ENCODE measurements around the gene ECI1.

The ECI1 gene, protein sequence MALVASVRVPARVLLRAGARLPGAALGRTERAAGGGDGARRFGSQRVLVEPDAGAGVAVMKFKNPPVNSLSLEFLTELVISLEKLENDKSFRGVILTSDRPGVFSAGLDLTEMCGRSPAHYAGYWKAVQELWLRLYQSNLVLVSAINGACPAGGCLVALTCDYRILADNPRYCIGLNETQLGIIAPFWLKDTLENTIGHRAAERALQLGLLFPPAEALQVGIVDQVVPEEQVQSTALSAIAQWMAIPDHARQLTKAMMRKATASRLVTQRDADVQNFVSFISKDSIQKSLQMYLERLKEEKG

DNA sequence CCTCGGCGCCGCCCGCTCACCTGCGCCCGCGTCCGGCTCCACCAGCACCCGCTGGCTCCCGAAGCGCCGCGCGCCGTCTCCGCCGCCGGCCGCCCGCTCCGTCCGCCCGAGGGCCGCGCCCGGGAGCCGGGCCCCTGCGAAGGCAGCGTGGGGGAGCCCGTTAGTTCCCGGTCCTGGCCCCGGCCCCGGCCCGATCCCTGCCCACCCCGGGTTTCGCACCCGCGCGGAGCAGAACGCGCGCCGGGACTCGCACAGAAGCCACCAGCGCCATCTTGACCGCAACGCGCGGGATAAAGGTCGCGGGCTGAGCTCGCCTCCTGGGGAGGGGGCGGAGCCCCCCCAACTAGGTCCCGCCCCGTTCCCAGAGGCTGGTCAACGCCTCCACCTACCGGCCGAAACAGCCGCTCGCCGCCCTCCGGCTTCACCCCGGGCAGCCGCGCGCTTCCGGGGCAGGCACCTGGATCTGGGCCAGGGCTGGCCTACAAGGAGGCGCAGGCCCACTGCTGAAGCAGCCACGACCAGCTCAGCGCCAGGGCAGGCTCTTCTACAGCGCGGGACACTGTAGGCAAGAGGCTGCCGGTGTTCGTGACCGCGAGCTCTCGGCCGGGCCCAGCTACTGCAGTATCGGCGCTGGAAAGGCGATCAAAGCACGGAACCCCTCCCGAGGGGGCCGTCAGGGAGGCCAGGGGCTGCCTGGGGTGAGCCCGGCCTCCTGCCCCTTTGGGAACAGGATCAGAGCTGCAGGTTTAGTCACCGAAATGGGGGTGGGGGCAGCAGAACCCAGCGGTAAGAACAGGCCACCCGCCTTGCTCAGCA lies at the start of gene ECI1:
ECI1 (minus strand) TSS at position 292 of the 816 bp plus-strand sequence; CDS start at position 271, 21 bp downstream.
- peak; percentile 98 for DNase-seq

DNA sequence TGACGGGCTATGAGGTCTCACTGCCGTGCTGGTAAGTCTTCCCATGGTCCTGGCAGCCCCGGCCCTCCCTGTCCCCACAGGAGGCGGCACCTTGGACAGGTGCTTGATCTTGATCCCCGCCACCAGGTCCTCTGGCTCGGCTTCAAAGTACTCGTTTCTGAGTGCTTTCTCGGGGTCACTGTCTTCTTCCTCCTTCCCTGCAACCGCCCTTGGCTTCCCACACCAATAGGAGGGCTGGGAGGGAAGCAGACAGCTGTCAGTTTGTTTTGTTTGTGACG lies 48.5 kb upstream of the ECI1 start:
- no peak for DNase-seq

DNA sequence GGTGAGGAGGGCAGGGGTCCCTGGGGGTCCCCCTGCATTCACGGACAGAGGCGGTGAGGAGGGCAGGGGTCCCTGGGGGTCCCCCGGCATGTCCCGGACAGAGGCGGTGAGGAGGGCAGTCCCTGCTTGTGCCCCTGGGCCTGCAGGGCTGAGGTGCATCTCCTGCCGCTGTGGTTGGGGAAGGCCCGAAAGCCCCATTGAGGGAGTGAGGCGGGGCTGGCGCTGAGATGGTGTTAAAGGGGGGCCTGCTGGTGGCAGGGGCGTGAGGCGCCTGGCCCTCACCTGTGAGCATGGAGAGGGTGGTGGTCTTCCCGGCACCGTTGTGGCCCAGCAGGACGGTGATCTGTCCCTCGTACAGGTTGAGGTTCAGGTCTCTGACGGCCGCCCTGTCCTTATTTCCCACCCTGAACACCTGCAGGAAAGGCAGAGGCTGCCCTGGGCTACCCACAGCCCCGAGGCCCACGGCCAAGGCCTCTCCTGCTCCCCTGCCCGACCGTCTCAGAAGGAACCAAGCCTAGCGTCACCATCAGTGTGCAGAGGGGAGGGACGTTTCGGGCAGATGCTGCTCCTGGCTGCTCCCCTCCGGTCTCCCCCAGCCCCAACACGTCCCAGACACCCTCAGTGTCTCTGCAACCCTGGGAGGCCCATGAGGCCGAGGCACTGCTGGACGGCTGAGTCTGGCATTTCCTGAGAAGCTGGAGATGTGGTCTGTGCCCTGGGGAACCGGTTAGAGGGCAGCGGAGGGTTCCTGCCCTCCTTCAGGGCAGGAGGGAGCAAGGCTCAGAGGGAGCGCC lies 47.9 kb upstream of the ECI1 start:
- no peak for DNase-seq

DNA sequence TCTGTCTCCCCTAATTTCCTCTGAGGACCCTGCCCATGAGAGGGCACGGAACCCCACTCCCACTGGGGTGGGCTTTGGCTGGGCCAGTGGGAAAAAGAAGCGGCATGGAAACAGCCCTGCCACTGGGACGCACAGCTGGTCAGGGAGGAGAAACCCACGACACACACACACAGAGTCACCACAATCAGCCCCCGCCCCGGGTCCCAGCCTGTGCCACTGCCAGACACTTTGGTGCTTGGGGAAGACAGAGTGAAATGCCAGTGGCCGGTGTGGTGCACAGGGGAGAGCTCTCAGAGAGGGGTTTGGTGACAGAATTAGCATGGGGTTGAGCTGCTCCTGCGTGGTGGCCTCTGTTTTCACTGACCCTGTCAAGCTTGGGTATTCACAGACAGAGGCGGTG lies 47.2 kb upstream of the ECI1 start:
- DNase-seq, result peak; percentile 50

DNA sequence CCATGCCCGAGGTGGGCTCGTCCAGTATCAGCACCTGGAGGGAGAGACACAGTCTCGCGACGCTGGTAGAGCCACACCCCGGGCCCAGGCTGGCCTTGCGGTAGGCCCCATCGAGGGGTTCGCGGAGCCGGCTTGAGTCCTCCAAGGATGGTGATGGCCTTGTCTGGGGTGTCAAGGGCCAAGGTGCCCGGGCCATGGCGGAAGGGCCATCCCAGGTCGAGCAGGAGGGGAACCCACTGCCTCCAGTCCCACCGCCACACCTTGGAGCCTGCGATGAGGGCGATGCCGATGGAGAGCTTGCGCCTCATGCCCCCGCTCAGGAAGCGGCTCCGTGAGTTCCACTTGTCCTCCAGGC lies 46.1 kb upstream of the ECI1 start:
- DNase-seq, result peak; percentile 47

DNA sequence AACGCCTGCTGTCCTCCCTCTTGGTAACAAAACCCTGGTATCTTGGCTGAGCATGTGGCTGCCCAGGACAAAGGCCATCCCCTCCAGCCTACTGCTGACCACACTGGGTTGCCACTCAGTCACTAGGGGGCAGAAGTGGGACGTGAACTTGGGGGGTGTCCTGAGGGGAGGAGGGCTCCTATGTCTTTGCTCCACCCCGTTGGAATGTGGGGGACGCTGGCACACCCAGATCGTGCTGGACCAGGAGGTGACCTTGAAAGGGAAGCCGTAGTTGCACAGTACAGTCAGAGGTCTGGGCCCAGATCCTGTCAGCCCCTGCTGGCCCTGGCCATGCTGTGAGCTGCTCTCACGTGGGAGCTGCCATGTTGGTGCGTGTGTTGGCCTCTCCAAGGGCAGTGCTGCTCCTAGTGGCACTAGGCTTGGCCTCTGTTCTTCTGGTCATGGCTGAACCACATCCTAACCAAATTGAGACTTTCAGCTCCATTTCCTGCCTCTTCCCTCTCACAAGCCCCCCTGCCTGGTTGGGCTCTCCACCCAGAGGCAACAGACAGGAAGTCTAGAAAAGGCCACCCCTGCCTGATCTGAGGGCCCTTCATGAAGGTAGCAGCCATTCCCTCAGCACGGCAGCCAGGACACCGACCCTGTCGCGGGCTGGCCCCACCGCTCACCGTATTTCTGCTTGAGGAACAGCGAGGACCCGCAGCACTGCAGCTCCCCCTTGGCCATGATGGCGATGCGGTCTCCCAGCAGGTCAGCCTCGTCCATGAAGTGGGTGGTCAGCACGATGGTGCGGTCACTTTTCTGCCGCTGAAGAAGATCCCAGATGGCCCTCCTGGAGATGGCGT lies 45.5 kb upstream of the ECI1 start:
- peak; percentile 49 for DNase-seq

DNA sequence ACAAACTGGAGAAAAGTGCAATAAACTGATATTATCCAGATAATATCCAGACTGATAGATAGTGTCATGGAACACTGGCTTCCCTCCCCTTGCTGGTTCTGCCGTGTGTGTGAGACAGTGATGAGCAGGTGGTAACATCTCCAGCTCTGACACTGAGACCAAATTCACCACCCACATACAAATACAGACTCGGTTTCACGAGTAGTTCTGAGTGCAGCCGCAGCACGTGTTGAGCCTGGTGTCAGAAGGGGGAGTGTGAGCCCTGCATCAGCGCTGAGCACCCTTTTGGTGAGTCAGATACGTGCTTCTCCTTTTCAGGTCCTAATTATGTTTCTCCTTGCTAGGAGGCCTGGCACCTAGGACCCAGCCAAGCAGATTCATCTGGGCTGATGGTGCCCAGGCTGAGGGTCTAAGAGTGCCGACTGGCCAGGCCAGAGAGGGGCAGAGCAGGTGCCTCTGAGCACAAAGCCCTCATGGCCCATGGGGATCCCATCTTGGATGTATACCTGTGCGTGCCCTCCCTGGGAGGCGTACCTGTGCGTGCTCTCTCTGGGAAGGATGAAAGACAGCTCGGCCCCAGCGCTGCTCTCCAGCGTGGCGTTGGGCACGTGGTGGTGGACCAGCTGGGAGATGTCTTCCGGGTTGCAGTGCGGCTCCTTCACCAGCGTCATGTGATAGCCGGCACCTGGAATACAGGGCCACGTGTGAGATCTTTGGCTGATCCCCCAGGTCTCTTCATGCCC lies 43.8 kb upstream of the ECI1 start:
- DNase-seq, result no peak

DNA sequence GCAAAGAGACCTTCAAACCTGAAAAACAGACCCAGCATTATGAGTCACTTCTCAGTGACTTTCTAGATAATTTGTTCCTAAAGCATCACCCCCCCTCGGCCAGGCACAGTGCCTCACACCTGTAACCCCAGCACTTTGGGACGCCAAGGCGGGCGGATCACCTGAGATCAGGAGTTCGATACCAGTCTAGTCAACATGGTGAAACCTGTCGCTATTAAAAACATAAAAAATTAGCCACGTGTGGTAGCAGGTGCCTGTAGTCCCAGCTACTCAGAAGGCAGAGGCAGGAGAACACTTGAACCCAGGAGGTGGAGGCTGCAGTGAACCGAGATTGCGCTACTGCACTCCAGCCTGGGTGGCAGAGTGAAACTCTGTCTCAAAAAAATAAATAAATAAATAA lies 40.8 kb upstream of the ECI1 start:
- DNase-seq, result no peak

DNA sequence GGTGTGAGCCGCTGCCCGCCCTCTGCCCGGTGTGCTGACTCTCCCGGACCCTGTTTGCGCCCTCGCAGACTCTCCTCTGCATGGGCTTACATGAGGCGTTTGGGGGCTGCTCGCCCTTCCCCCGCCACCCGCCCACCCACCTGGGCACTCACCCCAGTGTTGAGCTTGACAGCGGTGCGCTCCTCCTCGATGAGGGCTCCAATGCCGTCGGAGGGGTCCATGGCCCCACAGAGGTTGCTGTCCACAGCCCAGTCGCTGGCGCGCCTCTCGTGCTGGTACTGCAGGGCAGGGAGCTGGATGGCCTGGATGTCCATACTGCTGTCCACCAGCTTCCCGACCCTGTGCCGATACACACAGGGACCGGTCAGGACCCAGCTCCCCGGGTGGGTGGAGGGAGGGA lies 37.9 kb upstream of the ECI1 start:
- DNase-seq, result no peak

DNA sequence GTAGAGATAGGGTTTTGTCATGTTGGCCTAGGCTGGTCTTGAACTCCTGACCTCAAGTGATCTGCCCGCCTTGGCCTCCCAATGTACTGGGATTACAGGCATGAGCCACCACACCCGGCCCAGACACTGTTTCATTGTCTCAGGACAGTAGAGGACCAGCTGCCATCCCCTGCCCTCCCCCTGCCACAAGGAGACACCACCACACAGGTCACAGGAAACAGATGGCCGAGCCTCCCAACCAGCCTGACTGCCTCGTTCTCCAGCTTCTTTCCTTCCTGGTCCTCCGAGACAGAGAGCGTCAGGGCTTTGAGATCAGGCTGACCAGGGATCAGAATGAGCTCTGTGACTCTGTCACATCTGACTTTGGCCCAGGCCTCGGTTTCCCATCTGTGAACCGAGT lies 37.3 kb upstream of the ECI1 start:
- no peak for DNase-seq

DNA sequence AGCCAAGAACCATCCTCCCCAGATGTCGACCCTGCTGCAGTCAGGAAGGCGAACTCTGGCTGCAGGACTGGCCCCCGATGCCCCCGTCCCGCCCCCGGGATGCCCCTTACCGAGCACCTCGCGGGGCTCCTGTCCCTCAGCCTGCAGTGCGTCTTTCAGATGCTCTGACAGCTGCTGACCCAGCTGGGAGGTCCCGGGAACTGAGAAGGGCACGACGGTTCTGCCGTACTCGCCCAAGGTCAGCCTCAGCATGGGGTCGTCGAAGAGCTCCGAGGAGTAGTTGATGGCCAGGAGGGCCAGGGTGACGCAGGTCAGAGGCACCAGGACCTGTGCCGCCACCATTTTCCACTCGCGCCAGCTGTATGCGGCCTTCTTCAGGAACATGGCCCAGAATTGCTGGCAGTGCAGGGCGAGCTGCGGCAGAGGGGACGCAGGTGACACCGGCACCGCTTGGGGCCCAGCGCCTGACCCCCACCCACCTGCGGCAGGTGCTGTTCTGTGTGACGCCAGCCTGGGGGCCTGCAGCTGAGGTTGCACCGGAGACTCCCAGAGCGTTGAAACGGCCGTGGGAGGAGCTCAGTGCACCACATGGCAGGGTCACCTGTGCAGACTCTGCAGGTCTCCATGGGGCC lies 36.6 kb upstream of the ECI1 start:
- DNase-seq, result peak; percentile 45

DNA sequence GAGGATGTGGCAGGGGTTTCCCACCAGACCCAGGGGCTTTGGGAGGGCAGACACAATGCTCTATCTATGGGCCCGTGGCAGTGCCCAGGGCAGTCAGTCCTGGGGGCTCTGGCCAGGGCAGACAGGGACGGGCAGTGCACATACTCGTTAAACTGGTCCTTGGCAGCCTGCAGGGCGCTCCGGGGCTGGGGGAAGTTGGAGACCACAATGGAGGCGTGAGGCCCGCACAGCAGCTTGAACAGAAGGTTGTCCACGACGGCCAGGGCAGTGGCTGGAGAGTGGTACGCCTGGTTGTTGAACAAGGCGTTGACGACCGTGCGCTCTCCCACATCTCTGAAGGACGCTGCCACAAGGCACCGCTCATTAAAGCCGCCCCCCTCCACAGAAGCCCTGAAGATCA lies 35.2 kb upstream of the ECI1 start:
- DNase-seq, result no peak

DNA sequence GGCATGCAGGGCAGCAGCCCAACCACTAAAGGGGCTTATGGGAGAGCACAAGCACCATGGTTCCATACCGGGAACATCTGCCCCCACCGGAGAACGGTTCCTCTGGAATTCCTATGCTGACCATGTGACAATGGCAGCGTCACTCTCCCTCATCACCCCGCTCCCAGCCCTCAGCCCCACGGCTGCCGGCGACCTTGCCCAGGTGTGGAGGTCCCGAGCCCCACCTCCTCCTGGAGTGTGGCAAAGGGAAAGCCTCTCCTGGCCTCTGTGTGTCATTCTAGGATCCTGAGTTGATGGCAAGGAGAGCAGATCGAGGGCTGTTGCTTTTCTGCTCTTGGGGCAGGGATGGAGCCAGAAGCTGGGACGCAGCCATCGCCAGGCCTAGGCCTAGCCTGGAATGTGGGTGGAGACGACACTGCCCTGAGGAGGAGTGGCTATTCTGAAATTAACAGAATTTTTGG lies 34.4 kb upstream of the ECI1 start:
- DNase-seq, result no peak

DNA sequence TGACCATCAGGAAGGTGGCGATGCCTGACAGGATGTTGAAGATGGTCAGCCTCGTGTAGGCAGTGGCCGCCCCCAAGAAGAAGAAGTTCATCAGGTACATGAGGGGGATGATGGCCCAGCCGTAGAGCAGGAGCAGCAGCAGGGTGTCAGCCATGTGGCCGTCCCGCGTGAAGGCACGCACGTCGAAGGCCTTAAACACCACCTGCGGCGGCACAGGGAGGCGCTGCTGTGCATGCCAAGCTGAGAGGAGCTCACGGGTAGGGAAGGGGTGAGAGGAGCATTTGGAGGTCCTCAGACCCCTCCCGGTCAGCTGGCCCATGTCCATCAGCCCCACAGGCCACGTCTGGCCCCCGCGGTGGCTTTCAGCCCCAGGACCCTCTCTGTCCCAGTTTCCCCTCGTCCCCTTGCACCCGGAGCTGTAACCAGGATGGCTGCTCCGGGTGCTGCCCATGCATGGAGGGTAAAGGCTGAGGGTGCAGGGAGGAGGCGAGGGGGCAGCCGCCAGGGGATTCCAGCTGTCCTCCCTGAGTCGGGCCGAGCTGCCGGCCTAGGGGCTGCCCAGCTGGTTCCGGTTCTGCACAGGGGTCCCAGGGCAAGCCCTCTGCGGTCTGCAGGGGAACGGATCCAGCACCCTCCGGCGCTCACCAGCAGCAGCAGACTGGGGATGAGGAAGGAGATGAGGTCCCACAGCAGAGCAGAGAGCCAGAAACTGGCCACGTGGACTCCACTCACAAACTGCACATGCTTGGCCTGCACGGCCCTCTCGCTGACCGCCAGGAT lies 33.6 kb upstream of the ECI1 start:
- DNase-seq, result no peak

DNA sequence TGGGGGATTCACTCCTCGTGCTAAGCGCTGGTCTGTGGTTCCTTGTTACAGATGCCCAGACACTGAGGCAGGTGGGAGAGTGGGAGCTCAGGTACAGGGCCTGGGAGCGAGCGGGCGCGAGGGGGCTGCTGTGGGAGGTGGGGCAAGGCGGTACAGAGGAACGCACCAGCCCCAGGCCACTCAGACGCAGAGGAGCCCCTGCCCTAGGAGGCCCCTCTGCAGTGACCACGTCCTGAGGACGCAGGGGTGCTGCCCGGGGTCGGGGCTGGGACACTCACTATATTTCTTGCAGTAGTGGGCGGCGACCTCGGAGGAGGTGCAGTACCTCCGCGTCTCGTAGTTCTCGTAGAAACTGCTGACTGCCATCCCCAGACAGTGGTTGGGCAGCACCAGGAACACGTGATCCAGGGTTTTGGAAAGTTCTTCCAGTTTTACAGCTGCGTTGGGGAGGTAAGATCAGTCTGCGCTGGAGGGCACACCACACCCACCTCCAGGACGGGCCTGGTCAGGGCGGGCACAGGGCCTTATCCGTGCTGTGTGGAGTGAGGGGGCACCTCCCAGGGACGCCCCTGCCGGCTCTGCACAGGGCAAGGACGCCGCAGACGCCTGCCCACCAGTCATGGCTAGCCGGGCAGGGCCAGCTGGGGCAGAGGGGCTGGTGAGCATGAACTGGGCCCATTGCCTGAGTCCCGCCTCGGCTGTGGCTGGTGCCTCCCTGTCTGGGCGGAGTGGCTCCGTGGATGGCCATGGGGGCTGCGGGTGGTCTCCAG lies 32.8 kb upstream of the ECI1 start:
- DNase-seq, result no peak

DNA sequence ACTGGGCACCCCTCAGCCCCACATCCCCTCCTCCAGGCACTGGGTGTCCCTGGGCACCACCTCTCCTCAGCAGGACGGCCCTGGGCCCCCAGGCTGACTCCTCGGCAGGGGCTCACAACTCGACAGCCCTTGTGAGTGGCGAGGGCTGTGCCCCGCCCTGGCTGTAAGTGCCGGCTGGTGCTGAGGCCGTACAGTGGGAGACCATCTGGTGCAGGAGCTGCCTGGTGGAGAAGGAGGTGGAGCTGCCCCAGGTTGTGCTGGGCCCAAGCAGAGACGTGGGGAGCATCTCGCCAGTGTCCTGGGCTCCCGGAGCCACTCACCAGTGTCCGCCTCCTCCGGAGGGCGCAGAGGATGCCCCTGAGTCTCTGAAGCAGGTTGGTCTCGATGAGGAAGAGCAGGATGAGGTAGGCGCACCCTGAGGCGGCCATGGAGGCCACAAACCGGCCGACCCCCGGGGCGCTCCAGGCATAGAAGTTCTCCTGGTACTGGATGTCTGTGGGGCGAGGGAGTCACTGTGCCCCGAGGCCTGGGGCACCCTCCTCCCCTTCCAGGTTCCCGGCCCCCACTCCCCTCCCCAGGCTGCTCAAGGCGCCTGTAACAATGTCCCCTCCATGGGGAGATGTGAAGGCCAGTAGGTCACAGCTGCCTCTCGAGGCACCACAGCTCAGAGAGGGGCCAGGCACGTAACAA lies 31.6 kb upstream of the ECI1 start:
- DNase-seq, result no peak

DNA sequence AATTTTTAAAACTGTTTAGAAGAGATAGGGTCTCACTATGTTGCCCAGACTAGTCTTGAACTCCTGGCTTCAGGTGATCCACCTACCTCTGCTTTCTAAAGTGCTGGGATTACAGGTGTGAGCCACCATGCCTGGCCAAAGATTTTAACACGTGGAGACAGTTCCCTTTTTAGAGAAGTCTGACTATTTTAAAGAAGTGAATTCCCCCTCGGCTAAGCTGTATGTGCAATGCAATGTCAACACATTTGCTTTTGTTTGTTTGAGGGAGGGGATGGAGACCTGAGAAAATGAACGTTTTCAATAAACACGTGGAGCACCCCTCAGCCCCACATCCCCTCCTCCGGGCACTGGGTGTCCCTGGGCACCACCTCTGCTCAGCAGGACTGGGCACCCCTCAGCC lies 30.9 kb upstream of the ECI1 start:
- DNase-seq, result no peak

DNA sequence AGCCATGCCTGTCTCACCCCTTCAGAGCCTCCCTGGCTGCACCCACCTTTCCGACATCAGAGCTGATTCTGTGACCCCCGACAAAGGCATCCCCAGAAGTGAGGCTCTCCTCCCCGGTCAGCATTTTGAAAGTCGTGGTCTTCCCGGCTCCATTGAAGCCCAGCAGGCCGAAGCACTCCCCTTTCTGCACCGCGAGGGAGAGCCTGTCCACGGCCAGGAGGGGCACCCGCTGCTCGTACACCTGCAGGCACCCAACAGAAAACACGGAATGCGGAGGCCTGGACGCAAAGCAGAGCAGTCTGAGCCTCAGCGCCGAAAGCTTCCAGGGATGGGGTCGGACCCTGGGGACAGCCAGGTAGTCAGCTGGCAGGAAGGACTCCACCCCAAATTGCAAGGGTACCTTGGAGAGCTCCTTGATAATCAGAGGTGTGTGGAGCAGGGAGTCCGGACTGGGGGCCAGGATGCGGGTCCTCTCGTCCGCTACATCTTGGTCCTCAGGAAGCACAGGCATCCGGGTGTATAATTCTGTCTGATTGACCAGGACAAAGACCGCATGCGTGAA lies 29.7 kb upstream of the ECI1 start:
- no peak for DNase-seq

DNA sequence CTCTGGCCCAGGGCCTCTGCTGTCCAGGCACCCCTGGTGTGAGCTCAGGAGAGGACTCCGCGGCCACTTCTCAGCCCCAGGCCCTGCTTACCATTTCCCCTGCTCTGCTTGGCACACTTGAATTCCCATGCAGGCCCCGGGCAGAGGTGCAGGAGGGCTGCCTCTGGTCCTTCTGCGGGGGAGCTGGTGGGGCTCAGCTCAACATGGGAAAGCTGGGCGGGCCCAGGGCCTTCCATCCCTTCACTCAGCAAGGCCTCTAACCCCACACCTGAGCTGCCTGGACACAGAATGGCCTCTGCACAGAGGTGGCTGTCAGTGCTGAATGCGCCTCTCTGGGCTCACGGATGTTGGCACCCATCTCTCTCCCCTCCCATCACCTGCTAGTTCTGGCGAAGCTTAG lies 29.1 kb upstream of the ECI1 start:
- no peak for DNase-seq
